ENCODE results near the gene CTDSP2.
"Not testable (repeated sequence)": the region's sequence is repeated elsewhere in the genome, so short reads cannot be mapped to it uniquely, and the experiment has no call there.

Gene CTDSP2

DNA sequence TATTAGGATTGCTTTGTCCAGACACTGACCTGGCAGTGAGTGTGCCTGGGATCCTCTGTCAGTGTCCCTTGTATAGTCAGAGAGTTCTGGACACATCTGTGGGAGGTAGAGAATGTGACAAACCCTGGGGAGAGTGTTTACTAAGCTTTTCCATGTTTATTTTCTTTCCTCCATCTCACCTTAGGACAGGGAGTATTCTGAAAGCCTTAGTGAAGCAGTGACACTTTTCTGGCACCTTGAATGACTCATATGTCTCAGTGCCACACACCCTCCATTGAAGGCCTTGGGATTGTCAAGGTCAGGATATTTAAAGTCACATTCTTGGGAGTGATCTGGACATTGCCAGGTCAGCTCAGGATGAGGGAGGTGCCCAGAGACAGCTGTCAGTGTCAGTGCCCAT, 34.9 kb upstream of the CTDSP2 start:
- DNase-seq (ENCODE audit: low spot score): no peak

DNA sequence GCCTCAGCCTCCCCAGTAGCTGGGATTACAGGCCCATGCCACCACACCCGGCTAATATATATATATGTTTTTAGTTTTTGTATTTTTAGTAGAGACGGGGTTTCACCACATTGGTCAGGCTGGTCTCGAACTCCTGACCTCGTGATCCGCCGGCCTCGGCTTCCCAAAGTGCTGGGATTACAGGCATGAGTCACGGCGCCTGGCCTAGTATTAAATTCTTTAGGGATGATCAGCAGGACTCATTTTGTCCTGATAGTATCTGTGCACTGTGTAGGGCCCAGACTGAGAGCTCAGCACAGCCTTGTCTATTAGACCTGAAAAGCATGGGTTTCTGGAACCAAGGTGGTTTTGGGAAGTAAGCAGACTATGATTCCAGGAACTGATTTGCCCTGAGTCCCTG, 34.5 kb upstream of the CTDSP2 start:
- DNase-seq (ENCODE audit: low spot score): not testable (repeated sequence)

DNA sequence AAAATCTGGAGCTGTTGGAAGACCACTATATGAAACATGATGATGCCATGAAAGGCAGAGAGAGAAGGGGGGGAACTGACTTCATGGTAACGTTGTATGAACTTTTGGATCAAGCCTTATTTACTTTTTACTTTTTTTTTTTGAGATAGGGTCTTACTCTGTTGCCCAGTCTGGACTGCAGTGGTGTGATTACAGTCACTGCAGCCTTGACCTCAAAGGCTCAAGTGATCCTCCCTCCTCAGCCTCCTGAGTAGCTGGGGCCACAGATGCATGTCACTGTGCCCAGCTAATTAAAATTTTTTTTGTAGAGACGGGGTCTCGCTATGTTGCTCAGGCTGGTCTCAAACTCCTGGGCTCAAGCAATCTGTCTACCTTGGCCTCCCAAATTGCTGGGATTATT, 31.3 kb upstream of the CTDSP2 start:
- DNase-seq (ENCODE audit: low spot score): no peak

DNA sequence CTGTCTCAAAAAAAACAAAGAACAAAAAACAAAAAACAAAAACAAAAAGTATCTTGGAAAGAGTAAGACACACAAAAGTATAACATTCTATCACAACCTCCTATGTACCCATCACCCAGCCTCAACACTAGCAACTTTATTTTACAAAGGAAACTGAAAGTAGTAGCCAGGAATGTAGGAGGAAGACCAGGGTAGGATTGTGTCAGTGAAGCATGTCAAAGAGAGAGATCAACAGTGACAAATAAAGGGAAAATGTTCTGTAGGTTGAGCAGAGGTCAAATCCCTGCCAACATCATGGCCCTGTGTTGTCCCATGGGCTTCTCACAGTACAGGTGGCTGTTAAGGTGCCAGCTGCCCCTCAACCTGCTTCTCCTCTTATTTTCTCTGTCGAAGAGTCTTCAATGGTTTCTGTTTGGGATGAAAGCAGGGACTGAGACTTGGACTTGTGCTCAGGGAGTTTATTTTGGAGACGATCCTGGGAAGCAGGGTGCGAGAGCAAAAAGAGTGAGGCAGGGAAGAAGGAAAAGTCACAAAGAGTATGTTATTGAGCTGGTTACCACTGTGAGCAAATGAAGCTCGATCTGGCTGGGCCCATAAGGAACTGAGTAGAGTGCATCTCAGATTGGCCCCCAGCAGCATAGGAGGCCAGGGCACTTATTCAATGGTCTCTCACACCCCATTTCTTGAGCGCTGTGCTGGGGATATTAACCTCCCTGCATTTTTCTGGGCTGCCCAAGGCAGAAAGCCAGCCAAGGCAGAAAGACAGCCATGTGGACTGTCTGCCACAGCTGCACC, 29.4 kb upstream of the CTDSP2 start:
- DNase-seq (ENCODE audit: low spot score): no peak

DNA sequence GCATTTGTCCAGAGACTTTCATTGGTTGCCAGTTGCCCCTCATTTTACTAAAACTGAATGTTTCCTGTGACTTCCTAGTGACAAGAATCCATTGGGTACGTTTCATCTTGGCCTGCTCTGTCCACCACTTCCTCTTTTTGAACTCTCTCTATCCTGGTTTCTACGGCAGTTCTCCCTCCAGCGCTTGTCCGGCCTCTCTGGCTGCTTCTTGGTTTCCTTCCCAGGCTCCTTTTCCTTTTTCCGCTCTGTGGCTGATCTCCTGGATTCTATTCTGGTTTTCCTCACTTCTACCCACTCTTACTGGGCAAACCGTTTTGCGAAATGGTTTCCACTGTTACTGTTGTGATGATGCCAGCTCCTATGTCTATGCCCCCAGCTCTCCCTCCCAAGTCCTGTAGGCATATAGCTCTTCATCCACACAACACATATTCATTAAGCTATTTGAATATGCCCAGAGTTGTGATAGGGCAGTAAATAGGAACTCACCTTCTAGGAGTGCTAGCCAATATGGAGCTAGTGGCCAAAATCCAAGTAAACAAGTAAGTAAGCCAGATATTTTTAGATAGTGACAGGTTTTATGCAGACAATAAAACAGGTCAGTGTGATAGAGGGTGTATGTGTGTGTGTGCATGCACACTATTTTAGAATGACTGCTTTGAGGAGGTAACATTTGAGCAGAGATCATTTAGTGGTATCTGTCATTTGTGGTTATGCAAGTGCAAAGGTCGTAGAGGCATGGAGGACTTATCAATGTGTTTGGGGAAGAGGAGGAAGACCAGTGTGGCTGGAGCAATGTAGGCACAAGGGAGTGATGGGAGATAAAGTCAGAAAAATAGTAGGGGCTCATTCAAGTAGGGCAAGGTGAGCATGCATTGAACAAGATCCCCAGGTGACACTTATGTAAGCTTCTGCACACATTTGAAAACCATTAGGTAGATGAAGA, 27.9 kb upstream of the CTDSP2 start:
- DNase-seq (ENCODE audit: low spot score): peak; percentile 19

DNA sequence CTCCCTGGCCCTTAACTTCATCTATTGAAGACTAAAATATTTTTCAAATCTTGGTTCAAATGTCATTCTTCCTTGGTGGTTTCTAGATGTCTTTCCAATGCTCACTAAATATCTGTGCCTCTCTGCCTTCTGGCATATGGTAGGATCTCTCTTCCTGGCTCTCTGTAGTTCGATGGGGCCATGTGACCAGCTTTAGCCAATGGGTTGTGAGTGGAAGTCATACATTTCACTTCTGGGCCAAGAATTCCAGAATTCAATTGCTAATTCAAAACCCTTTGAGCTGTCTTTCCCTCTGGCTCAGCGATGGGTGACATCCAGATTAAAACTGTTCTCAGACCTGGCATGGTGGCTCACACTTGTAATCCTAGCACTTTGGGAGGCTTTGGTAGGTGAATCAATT, 25.8 kb upstream of the CTDSP2 start:
- DNase-seq (ENCODE audit: low spot score): no peak

DNA sequence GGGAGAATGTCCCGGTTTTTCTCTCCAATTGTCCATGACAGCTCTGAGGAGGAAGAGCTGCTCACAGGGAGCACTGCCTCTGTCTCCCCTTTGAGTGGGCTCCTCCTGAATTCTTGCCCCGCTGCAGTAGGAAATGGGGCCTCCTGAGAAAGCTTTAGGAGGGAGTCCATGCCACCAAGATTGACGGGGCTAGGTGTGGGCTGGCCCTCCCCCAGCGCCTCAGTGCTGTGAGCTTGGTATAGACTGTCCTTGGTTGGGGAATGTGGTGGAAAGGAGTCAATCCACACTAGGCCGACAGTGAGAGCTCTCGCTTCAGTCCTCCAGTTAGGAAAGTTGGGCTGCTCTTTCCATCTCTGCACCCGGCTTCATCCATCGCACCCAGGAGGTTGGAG, 23.4 kb upstream of the CTDSP2 start:
- DNase-seq (ENCODE audit: low spot score): no peak

DNA sequence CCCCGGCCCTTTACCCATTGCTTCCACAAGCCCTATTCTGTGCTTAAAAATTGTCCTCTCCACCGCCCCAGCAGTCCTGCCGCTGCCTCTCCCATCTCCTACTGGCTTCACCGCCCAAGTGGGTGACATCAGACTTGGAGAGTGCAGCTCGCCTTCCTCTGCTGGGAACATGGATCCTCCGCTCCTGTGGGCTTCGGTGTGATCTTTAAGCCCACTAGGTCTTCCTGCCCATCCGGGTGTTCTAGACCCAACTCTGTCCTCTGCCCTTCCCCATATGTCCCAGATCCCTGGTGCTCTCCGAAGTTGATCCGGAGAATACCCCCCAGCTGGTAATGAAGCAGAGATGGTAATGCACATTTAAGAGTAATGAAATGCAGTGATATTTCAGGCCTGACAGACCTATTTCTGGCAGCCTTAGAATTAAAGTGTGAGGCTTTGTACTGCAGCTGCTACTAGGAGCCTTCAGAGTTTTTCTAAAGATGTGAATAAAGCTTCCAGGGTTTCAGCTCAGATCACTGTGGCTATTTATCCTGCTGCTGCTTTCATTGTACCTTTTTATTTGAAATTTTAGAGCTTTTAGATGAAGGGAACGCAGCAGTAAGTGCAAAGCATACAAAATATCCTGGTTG, 22.9 kb upstream of the CTDSP2 start:
- no peak for DNase-seq (ENCODE audit: low spot score)

DNA sequence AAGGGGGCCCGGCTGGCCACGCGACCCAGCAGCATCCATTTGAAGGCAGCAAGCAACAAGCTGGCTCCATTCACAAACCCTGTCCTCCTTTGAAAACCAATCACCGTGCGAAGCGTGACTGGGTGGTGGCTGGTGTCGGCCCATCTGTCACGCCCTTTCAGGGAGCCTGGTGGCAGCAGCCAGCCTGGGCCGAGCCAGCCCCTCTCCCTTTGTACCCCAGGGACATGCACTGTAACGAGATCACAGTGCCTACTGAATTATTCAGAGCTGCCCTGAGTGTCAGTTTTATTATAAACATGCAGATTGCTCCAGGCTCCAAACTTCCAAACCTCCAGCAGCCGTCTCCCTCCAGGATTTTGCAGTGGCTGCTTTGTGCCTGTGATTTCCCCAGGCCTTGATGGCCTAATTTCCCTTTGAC, 22.3 kb upstream of the CTDSP2 start:
- DNase-seq (ENCODE audit: low spot score): no peak

DNA sequence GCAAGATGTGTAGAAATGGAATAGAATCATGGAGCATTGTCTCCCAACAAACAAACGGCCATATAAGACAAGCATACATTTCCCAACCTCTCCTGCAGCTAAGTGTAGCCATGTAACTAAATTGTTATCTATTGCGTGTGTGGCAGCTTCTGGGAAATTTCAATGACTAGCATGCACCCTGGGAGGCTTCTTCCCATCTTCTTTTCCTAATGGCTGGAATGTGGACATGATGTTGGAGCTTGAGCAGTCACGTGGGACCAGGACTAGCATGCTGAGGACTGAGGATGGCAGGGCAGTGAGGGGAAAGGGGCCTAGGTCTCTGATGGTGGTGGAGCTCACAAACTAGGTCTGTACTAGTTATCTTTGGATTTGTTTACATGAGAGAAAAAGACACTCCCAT, 21.7 kb upstream of the CTDSP2 start:
- DNase-seq (ENCODE audit: low spot score): no peak

DNA sequence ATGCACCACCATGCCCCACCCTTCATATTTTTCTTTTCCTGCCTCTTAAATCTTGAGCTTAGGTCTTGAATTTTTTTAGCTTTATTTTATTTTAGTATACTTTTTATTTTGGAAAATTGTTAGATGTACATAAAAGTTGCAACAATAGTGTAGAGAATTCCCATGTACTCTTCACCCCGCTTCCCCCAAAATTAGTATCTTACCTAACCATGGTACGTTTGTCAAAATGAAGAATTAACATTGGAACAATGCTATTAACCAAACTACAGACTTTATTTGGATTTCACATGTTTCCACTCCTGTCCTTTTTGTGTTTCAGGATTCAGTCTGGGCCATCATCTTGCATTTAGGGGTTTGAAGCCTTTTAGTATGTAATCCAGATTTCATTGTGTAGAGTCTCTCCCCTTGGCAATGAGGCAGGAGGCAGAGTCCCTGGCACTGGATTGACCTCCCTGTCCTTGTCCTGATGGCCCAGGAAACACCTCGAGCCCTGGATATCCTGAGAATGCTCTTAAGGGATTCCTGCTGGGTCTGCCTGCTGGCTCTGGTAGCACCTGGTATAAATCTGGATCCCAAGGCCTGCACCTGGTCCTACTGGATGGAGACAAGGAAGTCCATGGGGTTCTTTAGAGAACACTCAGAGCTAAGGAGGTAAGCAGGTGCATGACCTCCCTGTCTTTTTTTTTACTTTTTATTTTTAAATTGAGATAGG, 19.9 kb upstream of the CTDSP2 start:
- no peak for DNase-seq (ENCODE audit: low spot score)

DNA sequence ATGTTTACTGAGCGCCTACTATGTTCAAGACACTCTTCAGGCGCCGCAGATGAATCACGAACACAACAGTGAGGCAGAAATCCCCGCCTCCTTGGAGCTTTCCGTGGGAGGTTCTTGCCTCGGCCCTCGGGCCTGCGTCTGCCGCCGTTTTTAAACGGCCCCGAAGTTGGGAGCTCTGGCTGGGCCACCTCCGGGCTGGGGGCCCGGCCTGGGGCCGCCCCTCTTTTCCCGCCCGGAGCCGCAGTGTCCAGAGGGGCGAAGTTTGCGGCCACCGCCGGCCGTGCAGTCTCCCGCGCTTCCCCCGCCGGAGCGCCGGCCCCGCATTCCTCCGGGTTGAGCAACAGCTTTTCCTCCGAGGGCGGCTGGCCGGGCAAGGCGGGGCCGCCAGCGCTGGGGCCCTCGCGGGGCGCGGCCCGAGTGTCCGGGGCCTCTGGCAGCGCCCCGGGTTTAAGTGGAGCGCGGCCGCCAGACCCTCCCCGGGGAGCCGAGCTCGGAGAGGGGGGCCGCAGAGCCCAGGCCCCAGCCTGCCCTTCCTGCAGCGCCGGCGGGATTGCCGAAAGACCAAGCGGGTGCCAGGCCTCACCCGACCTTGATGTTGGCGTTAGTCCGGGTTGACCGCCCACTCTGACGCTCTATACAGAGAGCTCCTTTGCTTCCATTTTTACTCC, 18.7 kb upstream of the CTDSP2 start:
- no peak for DNase-seq (ENCODE audit: low spot score)

DNA sequence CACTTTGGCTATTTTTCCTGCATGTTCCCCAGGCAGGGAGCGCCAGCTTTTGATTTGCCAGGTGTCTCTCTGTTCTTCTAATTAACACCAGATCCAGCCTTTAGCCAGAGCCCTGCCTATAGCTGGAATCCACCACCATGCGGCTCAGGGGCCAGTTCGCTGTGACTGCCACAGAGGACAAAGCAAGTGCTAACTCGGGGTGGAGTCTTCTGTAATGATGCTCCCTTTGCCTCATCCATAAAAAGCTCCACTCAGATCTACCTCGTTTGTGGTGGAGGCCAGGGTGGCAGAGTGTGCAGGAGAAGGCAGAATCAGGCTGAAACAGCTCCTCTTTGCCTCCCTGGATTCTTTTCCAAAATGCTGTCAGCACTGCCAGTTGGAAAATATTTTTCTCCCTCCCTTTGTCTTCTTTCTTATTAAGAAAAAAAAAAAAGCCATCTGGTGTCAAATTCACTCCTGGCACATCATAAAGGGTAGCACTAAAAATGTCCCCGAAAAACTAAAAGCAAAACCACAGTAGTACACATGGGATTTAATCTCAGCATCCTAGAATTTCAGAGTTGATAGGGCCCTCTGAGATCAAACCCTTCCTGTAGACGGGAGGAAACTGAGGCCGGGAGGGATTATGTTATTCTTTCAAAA, 18.0 kb upstream of the CTDSP2 start:
- no peak for DNase-seq (ENCODE audit: low spot score)

DNA sequence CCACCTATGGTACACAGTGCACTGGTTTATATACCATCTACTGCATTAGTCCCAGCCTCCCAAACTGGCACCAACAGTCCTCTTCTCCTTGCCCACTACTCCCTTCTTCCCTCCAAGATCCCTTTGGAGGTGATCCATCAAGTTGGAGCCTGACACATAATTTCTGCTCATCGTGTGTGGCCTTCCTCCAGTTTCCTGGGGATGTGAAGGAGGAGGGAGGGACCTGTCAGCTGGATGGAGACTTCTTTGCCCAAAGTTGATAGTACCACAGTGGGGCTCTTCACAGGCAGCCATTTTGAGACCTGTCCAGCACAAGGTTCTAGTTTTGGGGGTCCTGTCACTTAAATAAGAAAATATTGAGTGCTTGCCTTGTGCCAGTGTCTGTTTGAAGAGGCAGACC, 17.1 kb upstream of the CTDSP2 start:
- DNase-seq (ENCODE audit: low spot score): no peak

DNA sequence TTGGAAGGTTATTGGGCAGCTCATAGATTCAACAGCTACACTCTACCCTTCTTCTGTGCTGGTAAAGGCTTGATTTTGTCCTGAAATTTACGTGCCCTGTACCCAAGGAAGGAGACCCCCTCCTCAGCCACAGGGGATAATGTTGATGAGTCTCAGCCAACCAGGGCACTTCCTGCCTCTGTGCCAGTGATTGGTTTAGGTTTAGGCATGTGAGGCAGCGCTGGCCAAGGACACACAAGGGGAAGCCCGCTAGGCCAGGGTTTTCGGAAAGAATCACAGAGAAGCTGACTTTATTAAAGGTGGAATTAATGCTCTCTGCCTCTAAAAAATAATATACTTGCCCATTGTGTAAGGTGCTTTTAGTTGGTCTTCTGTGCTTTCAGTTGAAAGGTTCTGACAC, 15.4 kb upstream of the CTDSP2 start:
- no peak for DNase-seq (ENCODE audit: low spot score)

DNA sequence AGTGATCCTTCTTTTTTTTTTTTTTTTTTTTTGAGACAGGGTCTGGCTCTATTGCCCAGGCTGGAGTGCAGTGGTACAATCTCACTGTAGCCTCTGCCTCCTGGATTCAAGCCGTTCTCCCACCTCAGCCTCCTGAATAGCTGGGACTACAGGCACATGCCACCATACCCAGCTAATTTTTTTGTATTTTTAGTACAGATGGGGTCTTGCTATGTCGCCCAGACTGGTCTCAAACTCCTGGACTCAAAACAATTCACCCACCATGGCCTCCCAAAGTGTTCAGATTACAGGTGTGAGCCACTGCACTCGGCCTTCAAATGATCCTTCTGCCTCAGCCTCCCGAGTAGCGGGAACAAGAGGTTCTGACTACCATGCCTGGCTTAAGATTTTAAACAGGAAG, 14.4 kb upstream of the CTDSP2 start:
- not testable (repeated sequence) for DNase-seq (ENCODE audit: low spot score)

DNA sequence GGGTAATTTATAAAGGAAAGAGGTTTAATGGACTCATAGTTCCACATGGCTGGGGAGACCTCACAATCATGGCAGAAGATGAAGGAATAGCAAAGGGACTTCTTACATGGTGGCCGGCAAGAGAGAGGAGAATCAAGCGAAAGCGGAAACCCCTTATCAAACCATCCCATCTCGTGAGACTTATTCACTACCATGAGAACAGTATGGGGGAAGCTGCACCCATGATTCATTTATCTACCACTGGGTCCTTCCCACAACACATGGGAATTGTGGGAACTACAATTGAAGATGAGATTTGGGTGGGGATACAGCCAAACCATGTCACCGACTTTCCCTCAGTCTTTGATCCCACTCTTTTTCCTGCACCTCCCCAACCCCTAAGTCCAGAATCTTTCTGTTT, 12.6 kb upstream of the CTDSP2 start:
- DNase-seq (ENCODE audit: low spot score): no peak

DNA sequence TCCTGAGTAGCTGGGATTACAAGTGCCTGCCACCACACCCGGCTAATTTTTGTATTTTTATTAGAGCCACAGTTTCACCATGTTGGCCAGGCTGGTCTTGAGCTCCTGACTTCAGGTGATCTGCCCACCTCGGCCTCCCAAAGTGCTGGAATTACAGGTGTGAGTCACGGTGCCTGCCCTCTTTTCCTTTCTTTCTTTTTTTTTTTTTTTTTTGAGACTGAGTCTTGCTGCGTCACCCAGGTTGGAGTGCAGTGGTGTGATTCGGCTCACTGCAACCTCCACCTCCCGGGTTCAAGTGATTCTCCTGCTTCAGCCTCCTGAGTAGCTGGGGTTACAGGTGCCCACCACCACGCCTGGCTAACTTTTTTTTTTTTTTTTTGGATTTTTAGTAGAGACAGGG, 11.6 kb upstream of the CTDSP2 start:
- DNase-seq (ENCODE audit: low spot score): not testable (repeated sequence)

DNA sequence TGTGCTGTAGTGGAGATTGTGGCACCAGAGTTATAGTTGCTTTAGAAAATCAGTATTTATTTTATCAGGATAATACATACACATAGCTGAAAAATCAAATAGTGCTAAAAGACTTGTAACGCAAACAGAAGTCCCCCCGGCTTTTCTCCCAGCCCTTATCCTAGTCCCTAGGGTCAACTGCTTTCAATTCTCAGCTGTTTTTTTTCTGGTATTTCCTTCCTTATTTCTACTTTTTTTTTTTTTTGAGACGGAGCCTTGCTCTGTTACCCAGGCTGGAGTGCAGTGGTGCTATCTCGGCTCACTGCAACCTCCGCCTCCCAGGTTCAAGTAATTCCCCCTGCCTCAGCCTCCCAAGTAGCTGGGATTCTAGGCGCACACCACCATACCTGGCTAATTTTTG, 8.4 kb upstream of the CTDSP2 start:
- DNase-seq (ENCODE audit: low spot score): no peak

DNA sequence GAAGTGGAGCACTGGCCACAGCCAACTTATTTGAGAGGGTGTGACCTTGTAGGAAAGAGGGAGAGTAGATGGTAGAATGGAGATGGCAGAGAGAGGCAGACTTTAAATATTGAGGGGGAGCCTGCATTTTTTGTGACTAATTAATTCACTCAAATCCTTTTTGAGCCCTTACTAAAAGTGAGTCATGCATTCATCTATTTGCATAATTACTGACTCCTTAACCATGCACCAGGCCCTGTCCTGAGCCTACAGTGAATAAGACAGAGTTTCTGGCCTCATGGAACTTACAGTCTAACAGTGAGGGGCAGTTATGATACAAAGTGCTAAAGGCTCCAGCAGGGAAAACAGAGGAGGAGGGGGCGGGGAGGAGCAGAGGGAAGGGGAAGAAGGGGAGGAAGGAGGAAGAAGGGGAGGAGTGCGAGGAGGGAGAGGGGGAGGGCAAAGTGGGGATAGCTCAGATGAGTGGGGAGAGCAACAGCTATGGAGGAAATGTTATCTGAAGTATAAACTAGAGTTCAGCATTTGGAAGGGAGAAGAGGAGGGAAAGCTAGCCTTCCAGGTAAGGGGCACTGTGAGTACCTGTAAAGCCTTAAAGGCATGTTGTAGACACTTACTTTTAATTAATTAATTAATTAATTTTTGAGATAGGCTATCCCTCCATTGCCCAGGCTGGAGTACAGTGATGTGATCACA, 7.5 kb upstream of the CTDSP2 start:
- DNase-seq (ENCODE audit: low spot score): no peak
